ENCODE measurements around the gene RUVBL2. TPM values are rescaled to one million over a fixed set of nuclear protein-coding genes. Genes with fewer than 3 reads are reported as not detected.
A peak's percentile ranks its signal among the peaks of the same experiment; 100 is the strongest.

Gene RUVBL2
- total RNA-seq, 1 donor from 2014 or later, result 101 TPM

DNA sequence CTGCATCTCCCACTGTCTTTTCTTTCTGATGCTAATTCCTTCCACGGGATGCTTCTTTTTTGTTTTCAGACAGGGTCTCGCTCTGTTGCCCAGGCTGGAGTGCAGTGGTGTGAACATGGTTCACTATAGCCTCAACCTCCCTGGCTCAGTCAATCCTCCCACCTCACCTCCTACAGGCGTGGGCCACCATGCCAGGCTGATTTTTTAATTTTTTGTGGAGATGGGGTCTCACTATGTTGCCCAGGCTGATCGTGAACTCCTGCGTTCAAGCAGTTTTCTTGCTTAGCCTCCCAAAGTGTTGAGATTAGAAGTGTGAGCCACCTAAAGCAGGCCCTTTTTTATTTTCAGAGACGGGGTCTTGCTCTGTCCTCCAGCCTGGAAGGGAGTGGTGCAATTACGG, 5.4 kb upstream of the RUVBL2 start:
- no peak overlapping the region for H3K4me3 ChIP-seq (ENCODE audit: low read length in 3 of 3)
- H3K27me3 ChIP-seq (ENCODE audit: control insufficient read depth in 3 of 3, insufficient read depth in 3 of 3, low read length in 3 of 3), result no peaks in the 10 kb centered on the region
- peaks cover 52 to 74% (median 65%) of the 10 kb centered on the region in 3 donors for H3K4me1 ChIP-seq (ENCODE audit: control insufficient read depth in 3 of 3, insufficient read depth in 3 of 3, low read length in 3 of 3)
- peaks cover 40 to 49% (median 46%) of the 10 kb centered on the region in 3 donors for H3K36me3 ChIP-seq (ENCODE audit: control insufficient read depth in 3 of 3, insufficient read depth in 3 of 3, low read length in 3 of 3)
- H3K9ac ChIP-seq (ENCODE audit: low read depth in 1 of 3, low read length in 3 of 3), result peak overlapping the region in 1 of 3 donors; percentile 87
- H3K27ac ChIP-seq (ENCODE audit: low read depth, low read length), result peak overlapping the region; percentile 98
- H3K9me3 ChIP-seq (ENCODE audit: control insufficient read depth in 3 of 3, low read length in 3 of 3), result no peaks in the 10 kb centered on the region

DNA sequence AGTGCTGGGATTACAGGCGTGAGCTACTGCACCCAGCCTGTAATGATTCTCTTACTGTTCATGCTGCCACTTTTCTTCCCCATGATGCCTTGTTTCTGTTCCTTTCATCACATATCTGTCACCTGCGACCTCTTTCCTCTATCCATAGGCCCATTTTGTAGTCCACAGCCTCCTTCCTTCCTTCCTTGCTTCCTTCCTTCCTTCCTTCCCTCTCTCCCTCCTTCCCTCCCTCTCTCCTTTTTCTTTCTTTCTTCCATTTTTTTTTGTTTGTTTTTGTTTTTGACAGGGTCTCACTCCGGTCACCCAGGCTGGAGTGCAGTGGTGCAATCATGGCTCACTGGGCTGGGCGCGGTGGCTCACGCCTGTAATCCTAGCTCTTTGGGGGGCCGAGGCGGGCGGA, 4.8 kb upstream of the RUVBL2 start:
- H3K4me1 ChIP-seq (ENCODE audit: control insufficient read depth in 3 of 3, insufficient read depth in 3 of 3, low read length in 3 of 3), result peaks cover 52 to 74% (median 66%) of the 10 kb centered on the region in 3 donors
- peak overlapping the region; percentile 98 for H3K27ac ChIP-seq (ENCODE audit: low read depth, low read length)
- no peaks in the 10 kb centered on the region for H3K9me3 ChIP-seq (ENCODE audit: control insufficient read depth in 3 of 3, low read length in 3 of 3)
- peaks cover 35 to 49% (median 41%) of the 10 kb centered on the region in 3 donors for H3K36me3 ChIP-seq (ENCODE audit: control insufficient read depth in 3 of 3, insufficient read depth in 3 of 3, low read length in 3 of 3)
- H3K27me3 ChIP-seq (ENCODE audit: control insufficient read depth in 3 of 3, insufficient read depth in 3 of 3, low read length in 3 of 3), result no peaks in the 10 kb centered on the region
- H3K4me3 ChIP-seq (ENCODE audit: low read length in 3 of 3), result no peak overlapping the region
- H3K9ac ChIP-seq (ENCODE audit: low read depth in 1 of 3, low read length in 3 of 3), result peak overlapping the region in 1 of 3 donors; percentile 87

GRCh38 chr19:48989701-48990291, 3.9 kb upstream of the RUVBL2 start:
- no peaks in the 10 kb centered on the region for H3K27me3 ChIP-seq (ENCODE audit: control insufficient read depth in 3 of 3, insufficient read depth in 3 of 3, low read length in 3 of 3)
- H3K27ac ChIP-seq (ENCODE audit: low read depth, low read length), result peak overlapping the region; percentile 98
- peaks cover 31 to 47% (median 37%) of the 10 kb centered on the region in 3 donors for H3K36me3 ChIP-seq (ENCODE audit: control insufficient read depth in 3 of 3, insufficient read depth in 3 of 3, low read length in 3 of 3)
- H3K4me1 ChIP-seq (ENCODE audit: control insufficient read depth in 3 of 3, insufficient read depth in 3 of 3, low read length in 3 of 3), result peaks cover 60 to 81% (median 75%) of the 10 kb centered on the region in 3 donors
- no peaks in the 10 kb centered on the region for H3K9me3 ChIP-seq (ENCODE audit: control insufficient read depth in 3 of 3, low read length in 3 of 3)
- peak overlapping the region; percentile 99 to 100 (median 100) for H3K9ac ChIP-seq (ENCODE audit: low read depth in 1 of 3, low read length in 3 of 3)
- peak overlapping the region; percentile 66 to 99 (median 98) for H3K4me3 ChIP-seq (ENCODE audit: low read length in 3 of 3)

- Histone ChIP-seq H3K9ac (ENCODE audit: low read depth in 1 of 3, low read length in 3 of 3) (peak overlapping the region; percentile 99 to 100 (median 100)), H3K4me3 (ENCODE audit: low read length in 3 of 3) (peak overlapping the region; percentile 66 to 99 (median 98)), H3K27ac (ENCODE audit: low read depth, low read length) (peak overlapping the region; percentile 98)
These were observed 3.3 kb upstream of the RUVBL2 start for GRCh38 chr19:48990400-48990799.

DNA sequence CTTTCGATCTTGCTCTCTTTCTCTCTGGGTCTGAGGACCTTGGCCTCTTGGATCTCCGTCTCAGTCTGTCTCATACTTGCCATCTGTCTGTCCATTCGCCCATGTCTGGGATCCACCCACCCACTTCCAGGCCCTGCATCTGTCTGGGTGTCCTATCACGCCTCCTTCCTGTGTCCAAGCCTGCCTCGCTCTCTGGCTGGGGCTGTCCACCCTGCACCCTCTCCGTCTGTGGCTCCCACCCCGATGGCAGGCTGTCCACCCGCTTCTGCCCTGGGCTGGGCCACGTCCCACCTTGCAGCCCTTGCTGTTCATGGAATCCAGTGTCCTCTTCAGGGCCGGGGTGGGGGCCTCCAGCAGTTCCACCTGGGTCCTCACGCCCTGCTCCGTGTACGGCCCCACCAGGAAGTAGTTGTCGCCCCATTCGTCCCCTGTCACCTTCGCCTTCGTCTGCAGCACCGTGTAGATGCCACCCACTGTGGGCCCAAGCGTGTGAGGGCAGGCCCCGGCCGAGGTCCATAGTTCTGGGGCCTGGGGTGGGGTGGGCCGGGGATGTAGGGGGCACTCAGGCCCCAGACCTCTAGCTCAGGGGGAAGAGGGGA, 2.6 kb upstream of the RUVBL2 start:
- Histone ChIP-seq H3K9me3 (ENCODE audit: control insufficient read depth in 3 of 3, low read length in 3 of 3) (no peaks in the 10 kb centered on the region), H3K9ac (ENCODE audit: low read depth in 1 of 3, low read length in 3 of 3) (peak overlapping the region; percentile 99 to 100 (median 100)), H3K27ac (ENCODE audit: low read depth, low read length) (peak overlapping the region; percentile 98), H3K4me3 (ENCODE audit: low read length in 3 of 3) (peak overlapping the region; percentile 63 to 99 (median 98)), H3K36me3 (ENCODE audit: control insufficient read depth in 3 of 3, insufficient read depth in 3 of 3, low read length in 3 of 3) (peaks cover 18 to 34% (median 24%) of the 10 kb centered on the region in 3 donors), H3K4me1 (ENCODE audit: control insufficient read depth in 3 of 3, insufficient read depth in 3 of 3, low read length in 3 of 3) (peaks cover 61 to 74% (median 67%) of the 10 kb centered on the region in 3 donors), H3K27me3 (ENCODE audit: control insufficient read depth in 3 of 3, insufficient read depth in 3 of 3, low read length in 3 of 3) (no peaks in the 10 kb centered on the region)

More at GRCh38 chr19:48990400-48990799, 3.3 kb upstream of the RUVBL2 start:
- Histone ChIP-seq H3K27me3 (ENCODE audit: control insufficient read depth in 3 of 3, insufficient read depth in 3 of 3, low read length in 3 of 3) (no peaks in the 10 kb centered on the region), H3K9me3 (ENCODE audit: control insufficient read depth in 3 of 3, low read length in 3 of 3) (no peaks in the 10 kb centered on the region), H3K4me1 (ENCODE audit: control insufficient read depth in 3 of 3, insufficient read depth in 3 of 3, low read length in 3 of 3) (peaks cover 64 to 81% (median 75%) of the 10 kb centered on the region in 3 donors), H3K36me3 (ENCODE audit: control insufficient read depth in 3 of 3, insufficient read depth in 3 of 3, low read length in 3 of 3) (peaks cover 25 to 41% (median 31%) of the 10 kb centered on the region in 3 donors)

DNA sequence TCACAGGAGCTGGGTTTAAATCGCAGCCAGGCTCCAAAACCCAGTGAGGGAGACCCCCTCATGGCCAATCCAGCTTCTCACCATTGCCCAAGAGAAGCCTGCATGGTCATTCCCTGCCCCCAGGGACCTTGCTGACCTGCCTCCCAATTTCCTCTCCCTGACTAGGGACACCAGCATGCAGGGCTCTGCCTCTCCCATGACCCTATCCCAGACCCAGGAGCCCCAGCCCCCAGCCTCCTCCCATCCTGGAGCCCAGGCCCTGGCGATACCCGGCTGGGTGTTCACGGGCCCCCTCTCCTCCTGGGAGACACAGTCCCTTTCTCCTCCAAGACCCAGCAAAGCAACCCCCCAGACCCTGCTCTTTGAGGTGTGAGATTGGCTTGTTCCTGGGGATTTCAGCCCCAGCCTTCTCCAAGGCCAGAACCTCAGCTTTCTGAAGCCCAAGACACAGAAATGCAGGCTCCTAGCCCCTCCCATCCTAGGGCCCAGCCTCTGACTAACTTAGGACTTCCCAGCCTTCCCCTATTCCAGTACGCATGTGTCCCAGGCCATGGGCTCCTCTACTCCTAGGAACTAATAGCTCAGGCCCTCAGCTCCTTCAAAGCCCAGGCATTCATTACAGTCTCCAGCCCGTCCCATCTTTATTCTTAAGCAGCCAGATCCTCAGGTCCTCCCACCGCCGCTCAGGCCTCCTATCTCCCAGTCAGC, 1.7 kb upstream of the RUVBL2 start:
- H3K27me3 ChIP-seq (ENCODE audit: control insufficient read depth in 3 of 3, insufficient read depth in 3 of 3, low read length in 3 of 3), result no peaks in the 10 kb centered on the region
- peaks cover 12 to 32% (median 21%) of the 10 kb centered on the region in 3 donors for H3K36me3 ChIP-seq (ENCODE audit: control insufficient read depth in 3 of 3, insufficient read depth in 3 of 3, low read length in 3 of 3)
- peak overlapping the region; percentile 99 to 100 (median 100) for H3K9ac ChIP-seq (ENCODE audit: low read depth in 1 of 3, low read length in 3 of 3)
- H3K4me3 ChIP-seq (ENCODE audit: low read length in 3 of 3), result peak overlapping the region; percentile 97 to 99 (median 98)
- H3K9me3 ChIP-seq (ENCODE audit: control insufficient read depth in 3 of 3, low read length in 3 of 3), result no peaks in the 10 kb centered on the region
- H3K4me1 ChIP-seq (ENCODE audit: control insufficient read depth in 3 of 3, insufficient read depth in 3 of 3, low read length in 3 of 3), result peaks cover 55 to 67% (median 61%) of the 10 kb centered on the region in 3 donors
- H3K27ac ChIP-seq (ENCODE audit: low read depth, low read length), result peak overlapping the region; percentile 98

- Histone ChIP-seq H3K27ac (ENCODE audit: low read depth, low read length) (peak overlapping the region; percentile 98), H3K4me3 (ENCODE audit: low read length in 3 of 3) (peak overlapping the region; percentile 97 to 99 (median 98)), H3K9ac (ENCODE audit: low read depth in 1 of 3, low read length in 3 of 3) (peak overlapping the region; percentile 99 to 100 (median 100)), H3K9me3 (ENCODE audit: control insufficient read depth in 3 of 3, low read length in 3 of 3) (no peaks in the 10 kb centered on the region), H3K27me3 (ENCODE audit: control insufficient read depth in 3 of 3, insufficient read depth in 3 of 3, low read length in 3 of 3) (no peaks in the 10 kb centered on the region), H3K4me1 (ENCODE audit: control insufficient read depth in 3 of 3, insufficient read depth in 3 of 3, low read length in 3 of 3) (peaks cover 50 to 63% (median 54%) of the 10 kb centered on the region in 3 donors), H3K36me3 (ENCODE audit: control insufficient read depth in 3 of 3, insufficient read depth in 3 of 3, low read length in 3 of 3) (peaks cover 9 to 28% (median 17%) of the 10 kb centered on the region in 3 donors)
These were observed 1.0 kb upstream of the RUVBL2 start for GRCh38 chr19:48992581-48993174.

DNA sequence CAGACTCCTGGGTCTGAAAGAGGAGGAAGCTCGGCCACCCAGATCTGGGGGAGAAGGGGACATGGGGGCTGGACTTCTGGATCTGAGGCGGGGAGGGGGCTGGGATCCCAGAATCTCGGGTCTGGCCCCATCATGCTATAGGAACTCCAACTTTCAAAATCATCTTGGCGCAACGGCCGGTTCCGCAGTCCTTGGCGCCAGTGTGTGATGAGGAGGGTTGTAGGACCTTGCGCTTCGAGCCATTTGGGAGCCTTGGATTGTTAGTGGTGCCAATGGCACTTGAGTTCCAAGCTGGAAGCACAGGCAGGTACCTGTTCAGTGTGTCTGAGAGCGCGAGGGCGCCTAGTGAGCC, 324 bp downstream of the RUVBL2 start:
- H3K9me3 ChIP-seq (ENCODE audit: control insufficient read depth in 3 of 3, low read length in 3 of 3), result no peaks in the 10 kb centered on the region
- peaks cover 0 to 18% (median 9%) of the 10 kb centered on the region in 3 donors for H3K36me3 ChIP-seq (ENCODE audit: control insufficient read depth in 3 of 3, insufficient read depth in 3 of 3, low read length in 3 of 3)
- peaks cover 41 to 54% (median 47%) of the 10 kb centered on the region in 3 donors for H3K4me1 ChIP-seq (ENCODE audit: control insufficient read depth in 3 of 3, insufficient read depth in 3 of 3, low read length in 3 of 3)
- peak overlapping the region; percentile 98 for H3K27ac ChIP-seq (ENCODE audit: low read depth, low read length)
- peak overlapping the region; percentile 82 to 89 (median 84) for H3K9ac ChIP-seq (ENCODE audit: low read depth in 1 of 3, low read length in 3 of 3)
- peak overlapping the region; percentile 91 to 98 (median 97) for H3K4me3 ChIP-seq (ENCODE audit: low read length in 3 of 3)
- no peaks in the 10 kb centered on the region for H3K27me3 ChIP-seq (ENCODE audit: control insufficient read depth in 3 of 3, insufficient read depth in 3 of 3, low read length in 3 of 3)

GRCh38 chr19:48997972-48998371, 4.3 kb downstream of the RUVBL2 start:
- H3K27ac ChIP-seq (ENCODE audit: low read depth, low read length), result peak overlapping the region; percentile 30
- H3K27me3 ChIP-seq (ENCODE audit: control insufficient read depth in 3 of 3, insufficient read depth in 3 of 3, low read length in 3 of 3), result no peaks in the 10 kb centered on the region
- H3K4me1 ChIP-seq (ENCODE audit: control insufficient read depth in 3 of 3, insufficient read depth in 3 of 3, low read length in 3 of 3), result peaks cover 12 to 29% (median 26%) of the 10 kb centered on the region in 3 donors
- H3K9ac ChIP-seq (ENCODE audit: low read depth in 1 of 3, low read length in 3 of 3), result peak overlapping the region in 1 of 3 donors; percentile 40
- H3K4me3 ChIP-seq (ENCODE audit: low read length in 3 of 3), result no peak overlapping the region
- H3K36me3 ChIP-seq (ENCODE audit: control insufficient read depth in 3 of 3, insufficient read depth in 3 of 3, low read length in 3 of 3), result peaks cover 0 to 4% (median 4%) of the 10 kb centered on the region in 3 donors
- no peaks in the 10 kb centered on the region for H3K9me3 ChIP-seq (ENCODE audit: control insufficient read depth in 3 of 3, low read length in 3 of 3)
